Measurements from ENCODE around the gene GM2A. TPM values are rescaled to one million over a fixed set of nuclear protein-coding genes. Genes with fewer than 3 reads are reported as not detected.

GM2A gene
- total RNA-seq, 1 donor from 2014 or later: 27.6 TPM

- Mint-ChIP-seq H3K27ac (ENCODE audit: unreplicated experiment) (no peak overlapping the region), H3K9me3 (peaks cover 4% of the 10 kb centered on the region), H3K4me1 (no peaks in the 10 kb centered on the region), H3K27me3 (ENCODE audit: low read depth) (peaks cover 4% of the 10 kb centered on the region), H3K36me3 (ENCODE audit: low read depth) (no peaks in the 10 kb centered on the region), H3K4me3 (no peak overlapping the region)
- no peak for DNase-seq (ENCODE audit: low read depth, low spot score)
- TF ChIP-seq, protein P1, sequence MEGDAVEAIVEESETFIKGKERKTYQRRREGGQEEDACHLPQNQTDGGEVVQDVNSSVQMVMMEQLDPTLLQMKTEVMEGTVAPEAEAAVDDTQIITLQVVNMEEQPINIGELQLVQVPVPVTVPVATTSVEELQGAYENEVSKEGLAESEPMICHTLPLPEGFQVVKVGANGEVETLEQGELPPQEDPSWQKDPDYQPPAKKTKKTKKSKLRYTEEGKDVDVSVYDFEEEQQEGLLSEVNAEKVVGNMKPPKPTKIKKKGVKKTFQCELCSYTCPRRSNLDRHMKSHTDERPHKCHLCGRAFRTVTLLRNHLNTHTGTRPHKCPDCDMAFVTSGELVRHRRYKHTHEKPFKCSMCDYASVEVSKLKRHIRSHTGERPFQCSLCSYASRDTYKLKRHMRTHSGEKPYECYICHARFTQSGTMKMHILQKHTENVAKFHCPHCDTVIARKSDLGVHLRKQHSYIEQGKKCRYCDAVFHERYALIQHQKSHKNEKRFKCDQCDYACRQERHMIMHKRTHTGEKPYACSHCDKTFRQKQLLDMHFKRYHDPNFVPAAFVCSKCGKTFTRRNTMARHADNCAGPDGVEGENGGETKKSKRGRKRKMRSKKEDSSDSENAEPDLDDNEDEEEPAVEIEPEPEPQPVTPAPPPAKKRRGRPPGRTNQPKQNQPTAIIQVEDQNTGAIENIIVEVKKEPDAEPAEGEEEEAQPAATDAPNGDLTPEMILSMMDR (conservative IDR thresholded peaks at IDR 0.05): no peak
These were observed 35.2 kb downstream of the GM2A start for GRCh38 chr5:151288180-151288579.

DNA sequence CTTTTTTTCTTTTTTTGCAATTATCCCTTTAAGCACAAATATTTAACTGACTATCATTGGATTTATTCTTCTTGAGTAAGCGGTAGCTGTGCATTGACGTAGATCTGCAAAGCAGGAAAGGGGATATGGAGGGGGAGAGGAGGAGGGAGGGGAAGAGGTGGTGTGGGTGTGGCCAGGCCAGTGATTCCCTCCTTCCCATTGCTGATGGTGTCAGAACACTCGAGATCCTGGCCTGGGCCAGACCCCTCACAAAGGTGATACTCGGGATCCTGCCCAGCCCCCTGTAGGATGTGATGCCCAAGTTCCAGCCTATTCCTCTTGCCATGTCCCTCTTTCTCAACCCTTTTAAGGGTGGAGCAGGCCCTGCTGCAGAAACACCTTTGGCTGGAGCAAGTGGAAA is 40.6 kb downstream of the GM2A start:
- peaks cover 3% of the 10 kb centered on the region for H3K4me1 Mint-ChIP-seq
- DNase-seq (ENCODE audit: low read depth, low spot score): no peak
- TF ChIP-seq, protein P1 (conservative IDR thresholded peaks at IDR 0.05): no peak
- peaks cover 4% of the 10 kb centered on the region for H3K9me3 Mint-ChIP-seq
- H3K27me3 Mint-ChIP-seq (ENCODE audit: low read depth): peaks cover 4% of the 10 kb centered on the region
- no peak overlapping the region for H3K4me3 Mint-ChIP-seq
- no peak overlapping the region for H3K27ac Mint-ChIP-seq (ENCODE audit: unreplicated experiment)
- H3K36me3 Mint-ChIP-seq (ENCODE audit: low read depth): no peaks in the 10 kb centered on the region

DNA sequence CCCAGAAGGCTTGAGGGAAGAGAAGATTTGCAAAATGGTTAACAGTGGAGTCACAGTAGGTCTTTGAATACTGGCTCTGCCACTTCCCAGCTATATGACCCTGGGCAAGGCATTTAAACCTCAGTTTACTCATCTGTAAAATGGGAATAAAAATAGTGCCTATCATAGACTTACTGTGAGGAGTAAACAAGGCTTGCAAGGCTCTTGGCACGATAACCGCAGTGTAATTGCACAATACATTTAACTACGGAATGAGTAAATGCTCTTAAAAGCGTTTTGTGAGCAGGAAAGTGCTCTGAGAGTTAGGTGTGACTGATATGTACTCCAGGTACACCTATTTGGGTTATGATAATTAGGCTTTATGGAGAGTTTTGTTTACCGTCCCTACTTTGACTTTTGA is 42.2 kb downstream of the GM2A start:
- no peak overlapping the region for H3K4me3 Mint-ChIP-seq
- peaks cover 7% of the 10 kb centered on the region for H3K27me3 Mint-ChIP-seq (ENCODE audit: low read depth)
- H3K36me3 Mint-ChIP-seq (ENCODE audit: low read depth): no peaks in the 10 kb centered on the region
- H3K9me3 Mint-ChIP-seq: peaks cover 4% of the 10 kb centered on the region
- TF ChIP-seq, protein P1 (conservative IDR thresholded peaks at IDR 0.05): no peak
- peaks cover 3% of the 10 kb centered on the region for H3K4me1 Mint-ChIP-seq
- H3K27ac Mint-ChIP-seq (ENCODE audit: unreplicated experiment): no peak overlapping the region
- no peak for DNase-seq (ENCODE audit: low read depth, low spot score)

GRCh38 chr5:151295791-151296477 is 42.9 kb downstream of the GM2A start:
- DNase-seq (ENCODE audit: low read depth, low spot score): no peak
- Mint-ChIP-seq H3K9me3 (peaks cover 4% of the 10 kb centered on the region), H3K27me3 (ENCODE audit: low read depth) (peaks cover 7% of the 10 kb centered on the region), H3K27ac (ENCODE audit: unreplicated experiment) (no peak overlapping the region), H3K4me1 (peaks cover 3% of the 10 kb centered on the region), H3K36me3 (ENCODE audit: low read depth) (no peaks in the 10 kb centered on the region), H3K4me3 (no peak overlapping the region)
- TF ChIP-seq, protein P1 (conservative IDR thresholded peaks at IDR 0.05): no peak

DNA sequence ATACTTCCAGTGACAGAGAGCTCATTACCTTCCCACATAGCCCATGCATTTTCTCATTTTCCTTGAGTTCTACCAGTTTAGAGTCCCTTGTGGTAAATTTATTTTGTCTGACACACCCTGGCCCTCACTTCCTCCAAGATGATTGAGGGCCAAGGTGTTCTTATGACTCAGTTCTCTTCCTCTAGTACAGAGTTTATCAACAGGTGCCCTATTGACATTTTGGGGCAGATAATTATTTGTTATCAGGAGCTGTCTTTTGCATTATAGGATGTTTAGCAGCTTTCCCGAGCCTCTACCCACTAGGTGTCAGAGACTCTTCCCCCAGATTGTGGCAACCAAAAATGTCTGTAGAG is 43.5 kb downstream of the GM2A start:
- H3K27me3 Mint-ChIP-seq (ENCODE audit: low read depth): peaks cover 7% of the 10 kb centered on the region

More for the DNA sequence above, 43.5 kb downstream of the GM2A start:
- Mint-ChIP-seq H3K4me1 (peaks cover 3% of the 10 kb centered on the region), H3K9me3 (peaks cover 1% of the 10 kb centered on the region), H3K36me3 (ENCODE audit: low read depth) (no peaks in the 10 kb centered on the region), H3K27ac (ENCODE audit: unreplicated experiment) (no peak overlapping the region), H3K4me3 (no peak overlapping the region)
- no peak for DNase-seq (ENCODE audit: low read depth, low spot score)
- TF ChIP-seq, protein P1 (conservative IDR thresholded peaks at IDR 0.05): no peak

All from neural crest cell (in vitro differentiated cells).